B cell (primary cell): ENCODE results near the gene KRTAP5-10. TPM values are rescaled to one million over a fixed set of nuclear protein-coding genes. Genes with fewer than 3 reads are reported as not detected.
"Not testable (repeated sequence)": the region's sequence is repeated elsewhere in the genome, so short reads cannot be mapped to it uniquely, and the experiment has no call there.

Experiments used
- ATAC-seq: fragments of 200-7000 bp; cut with Tn5 transposase; one replicate; pipeline ENCODE4 v1.10.0; 2021; ENCODE audit warnings: low read depth, mild to moderate bottlenecking, moderate number of reproducible peaks, moderate library complexity
- CTCF ChIA-PET: fragments of 350-600 bp; sonication (Branson Sonifier 250); formaldehyde crosslinking; loops from one replicate; lab custom pipeline; 2021; ENCODE audit warnings: antibody characterized with exemption, inconsistent platforms; lab: Charles Lee
- POLR2A ChIA-PET: fragments of 350-600 bp; sonication (Branson Sonifier 250); formaldehyde crosslinking; loops from one replicate; lab custom pipeline; 2021; ENCODE audit warnings: antibody characterized with exemption; lab: Charles Lee
- DNase-seq: peaks from one replicate; pipeline ENCODE4 v3.0.0; 2013
- H2AFZ ChIP-seq: 2 replicates; pipeline ENCODE4 v1.6.1; 2012; ENCODE audit warnings: mild to moderate bottlenecking, low read depth, low read length; ENCODE audit not compliant: insufficient read depth, poor library complexity, severe bottlenecking
- H3K27ac ChIP-seq, 2 donors: 1 replicate in 1 of 2; 2 replicates in 1 of 2; pipeline ENCODE4 v1.5.1; 2012 to 2013; ENCODE audit warnings: low read length in 2 of 2, mild to moderate bottlenecking in 2 of 2, moderate library complexity in 1 of 2
- H3K27me3 ChIP-seq, 4 experiments: fragments of 200-600 bp in 1 of 4; sonication (generic) in 1 of 4; replicated peaks in 1 of 4; 1 replicate in 2 of 4; 2 replicates in 2 of 4; pipeline versions ENCODE4 v1.6.1 to v1.7.0; 2013 to 2016; ENCODE audit warnings: low read length in 3 of 4, mild to moderate bottlenecking in 2 of 4, mixed read lengths in 1 of 4, moderate library complexity in 1 of 4; ENCODE audit not compliant: insufficient read depth in 4 of 4, control insufficient read depth in 3 of 4; ENCODE audit errors: control extremely low read depth in 1 of 4
- H3K36me3 ChIP-seq, 2 experiments: replicated peaks in 1 of 2; 1 replicate in 1 of 2; 2 replicates in 1 of 2; pipeline versions ENCODE4 v1.6.1 to v1.7.1; 2013; ENCODE audit warnings: low read length in 1 of 2; ENCODE audit not compliant: insufficient read depth in 2 of 2, control insufficient read depth in 1 of 2; ENCODE audit errors: control extremely low read depth in 1 of 2, extremely low read depth in 1 of 2
- H3K4me1 ChIP-seq, 2 donors: fragments of 200-600 bp in 1 of 2; sonication (generic) in 1 of 2; 1 replicate in 1 of 2; 2 replicates in 1 of 2; pipeline versions ENCODE4 v1.5.1 to v1.6.1; 2013 to 2017; ENCODE audit warnings: low read length in 2 of 2; ENCODE audit not compliant: control insufficient read depth in 2 of 2, insufficient read depth in 2 of 2
- H3K4me2 ChIP-seq: replicated peaks from 2 replicates; pipeline ENCODE3; 2012; ENCODE audit warnings: mild to moderate bottlenecking, low read depth, low read length; ENCODE audit not compliant: poor library complexity, severe bottlenecking
- H3K4me3 ChIP-seq, 5 experiments: fragments of 200-600 bp in 1 of 5; sonication (generic) in 1 of 5; 1 replicate in 3 of 5; 2 replicates in 2 of 5; pipeline versions ENCODE4 v1.5.1 to v1.7.0; 2011 to 2016; ENCODE audit warnings: low read length in 4 of 5, mild to moderate bottlenecking in 4 of 5, low read depth in 2 of 5, control low read depth in 1 of 5, moderate library complexity in 1 of 5; ENCODE audit not compliant: insufficient read depth in 1 of 5; ENCODE audit errors: control extremely low read depth in 1 of 5, extremely low read depth in 1 of 5
- H3K79me2 ChIP-seq: fragments of 200-600 bp; sonication (generic); one replicate; pipeline ENCODE4 v1.6.0; 2016; ENCODE audit warnings: low read length; ENCODE audit not compliant: control insufficient read depth, insufficient read depth
- H3K9ac ChIP-seq: fragments of 200-600 bp; sonication (generic); 2 replicates; pipeline ENCODE4 v1.6.1; 2017; ENCODE audit warnings: mild to moderate bottlenecking, low read length, moderate library complexity
- H3K9me3 ChIP-seq, 3 donors: one replicate each; pipeline versions ENCODE4 v1.6.1 to v1.7.1; 2013; ENCODE audit warnings: low read length in 2 of 3; ENCODE audit not compliant: control insufficient read depth in 2 of 3, insufficient read depth in 1 of 3; ENCODE audit errors: control extremely low read depth in 1 of 3
- H4K20me1 ChIP-seq: 2 replicates; pipeline ENCODE4 v1.6.0; 2012; ENCODE audit warnings: mild to moderate bottlenecking, low read length; ENCODE audit not compliant: insufficient read depth, control insufficient read depth, poor library complexity, severe bottlenecking
- H3K27ac Mint-ChIP-seq: one replicate; pipeline ENCODE4 v1.8.0; 2021; ENCODE audit warnings: mixed read lengths
- H3K27me3 Mint-ChIP-seq: one replicate; pipeline ENCODE4 v1.8.0; 2021; ENCODE audit warnings: mixed read lengths
- H3K4me1 Mint-ChIP-seq: one replicate; pipeline ENCODE4 v1.8.0; 2021; ENCODE audit warnings: mixed read lengths
- H3K4me3 Mint-ChIP-seq: one replicate; pipeline ENCODE4 v1.8.0; 2021; ENCODE audit warnings: mixed read lengths
- H3K9me3 Mint-ChIP-seq: one replicate; pipeline ENCODE4 v1.8.0; 2022; ENCODE audit warnings: mixed read lengths; ENCODE audit not compliant: insufficient read depth
- CTCF ChIP-seq: fragments of 200-600 bp; IDR thresholded peaks from one replicate; pipeline ENCODE4 v1.8.0; 2022; ENCODE audit warnings: antibody characterized with exemption, mild to moderate bottlenecking
- EZH2 ChIP-seq: IDR thresholded peaks from 2 replicates; pipeline ENCODE4 v1.6.1; 2012; ENCODE audit warnings: borderline replicate concordance, low read depth, mild to moderate bottlenecking, moderate library complexity, low read length; ENCODE audit not compliant: insufficient read depth, poor library complexity, severe bottlenecking
- WGBS: methylation state at CpG from one replicate; pipeline ENCODE4 v1.1.5; 2013; ENCODE audit warnings: missing lambda C conversion rate; ENCODE audit not compliant: insufficient coverage; 5-methylcytosine and 5-hydroxymethylcytosine counted together
- intact Hi-C: fragments of 100-400 bp; cut with micrococcal nuclease; formaldehyde crosslinking; loops from one replicate; pipeline ENCODE4 v1.10.0; 2022
- polyA plus RNA-seq: library from polyadenylated mRNA; depleted of rRNA; stranded (reverse); fragments of >200 nt; gene quantifications from 2 replicates; pipeline ENCODE4 v1.2.3, GENCODE V29; 2012
- total RNA-seq, 2 donors: library from RNA; stranded (reverse); fragments of 120-200 nt in 1 of 2; gene quantifications; 1 replicate in 1 of 2; 2 replicates in 1 of 2; pipeline versions ENCODE4 v1.2.3 to v1.2.4, GENCODE V29; 2013 to 2022

KRTAP5-10 gene
- total and polyA plus RNA-seq, 2 donors (not counting 1 experiment from before 2014, with no cell fraction given): not detected

GRCh38 chr11:71568704-71569349, 3.5 kb downstream of the KRTAP5-10 start:
- Histone ChIP-seq H4K20me1 (no peaks in the 10 kb centered on the region), H3K79me2 (no peaks in the 10 kb centered on the region), H3K4me3 (no peak overlapping the region), H3K9ac (no peak overlapping the region), H3K27me3 (peaks cover 0 to 8% (median 4%) of the 10 kb centered on the region in 4 experiments), H3K36me3 (no peaks in the 10 kb centered on the region), H3K4me2 (no peak overlapping the region), H2AFZ (no peak overlapping the region), H3K27ac (no peak overlapping the region), H3K4me1 (no peaks in the 10 kb centered on the region), H3K9me3 (no peaks in the 10 kb centered on the region)
- H3K4me3 Mint-ChIP-seq: no peak overlapping the region
- no peak overlapping the region for H3K27ac Mint-ChIP-seq
- no peaks in the 10 kb centered on the region for H3K9me3 Mint-ChIP-seq
- ATAC-seq (no peak), DNase-seq (no peak)
- intact Hi-C loops: no loop called here
- peaks cover 29% of the 10 kb centered on the region for H3K27me3 Mint-ChIP-seq
- ChIA-PET POLR2A (no interaction called here), CTCF (no interaction called here)
- H3K4me1 Mint-ChIP-seq: no peaks in the 10 kb centered on the region
- 84% methylated on average over 6 of the region's 8 CpGs for WGBS
- TF ChIP-seq EZH2: no peak
- TF ChIP-seq CTCF: no peak

- H3K9ac ChIP-seq, CTCF ChIA-PET, H3K9me3 Mint-ChIP-seq, H3K4me1 ChIP-seq, H3K27me3 ChIP-seq, H3K4me1 Mint-ChIP-seq, H2AFZ ChIP-seq, H3K79me2 ChIP-seq, H3K4me3 ChIP-seq, H3K27ac ChIP-seq, H3K36me3 ChIP-seq, H3K9me3 ChIP-seq, DNase-seq, ATAC-seq, intact Hi-C loops, H3K27ac Mint-ChIP-seq, H3K4me2 ChIP-seq, H4K20me1 ChIP-seq, POLR2A ChIA-PET, H3K4me3 Mint-ChIP-seq: not testable (repeated sequence)
- H3K27me3 Mint-ChIP-seq: peaks cover 14% of the 10 kb centered on the region
- WGBS: 88% methylated on average over 30 of the region's 39 CpGs
Observed at GRCh38 chr11:71571101-71571850, 5.9 kb downstream of the KRTAP5-10 start.
